ENCODE data around the gene DCTN1. TPM values are rescaled to one million over a fixed set of nuclear protein-coding genes. Genes with fewer than 3 reads are reported as not detected.

Gene DCTN1
- total RNA-seq, 1 donor from 2014 or later, result 100 TPM

DNA sequence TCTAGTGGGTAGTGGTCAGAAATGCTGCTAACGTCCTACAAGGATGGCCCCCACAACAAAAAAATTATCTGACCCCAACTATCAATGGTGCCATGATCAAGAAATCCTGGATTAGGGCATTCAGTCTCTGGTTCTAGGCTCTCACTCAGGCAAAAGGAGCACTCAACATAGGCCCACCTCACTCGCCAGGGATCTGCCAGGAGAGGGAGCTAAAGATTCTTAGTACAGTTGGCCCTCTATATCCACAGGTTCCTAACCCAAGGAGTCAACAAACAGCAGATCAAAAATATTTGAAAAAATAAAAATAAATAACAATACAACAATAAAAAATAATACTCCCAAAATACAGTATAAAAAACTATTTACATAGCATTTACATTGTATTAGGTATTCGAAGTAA, 46.9 kb downstream of the DCTN1 start:
- H3K9me3 Mint-ChIP-seq, result no peaks in the 10 kb centered on the region
- Histone ChIP-seq H3F3A (ENCODE audit: low read depth) (no peaks in the 10 kb centered on the region), H2AFZ (replicated peaks) (no peak overlapping the region), H3K4me2 (no peak overlapping the region), H3K36me3 (no peaks in the 10 kb centered on the region), H3K4me1 (peaks cover under 1% of the 10 kb centered on the region), H3K79me2 (ENCODE audit: low read depth) (no peaks in the 10 kb centered on the region), H3K27me3 (no peaks in the 10 kb centered on the region), H3K9ac (no peak overlapping the region), H3K27ac (no peak overlapping the region), H4K20me1 (ENCODE audit: low read depth) (no peaks in the 10 kb centered on the region), H3K4me3 (no peak overlapping the region), H3K9me3 (ENCODE audit: low read depth) (no peaks in the 10 kb centered on the region)
- no peaks in the 10 kb centered on the region for H3K27me3 Mint-ChIP-seq (ENCODE audit: insufficient read depth, low read depth)
- TF ChIP-seq, protein P1, sequence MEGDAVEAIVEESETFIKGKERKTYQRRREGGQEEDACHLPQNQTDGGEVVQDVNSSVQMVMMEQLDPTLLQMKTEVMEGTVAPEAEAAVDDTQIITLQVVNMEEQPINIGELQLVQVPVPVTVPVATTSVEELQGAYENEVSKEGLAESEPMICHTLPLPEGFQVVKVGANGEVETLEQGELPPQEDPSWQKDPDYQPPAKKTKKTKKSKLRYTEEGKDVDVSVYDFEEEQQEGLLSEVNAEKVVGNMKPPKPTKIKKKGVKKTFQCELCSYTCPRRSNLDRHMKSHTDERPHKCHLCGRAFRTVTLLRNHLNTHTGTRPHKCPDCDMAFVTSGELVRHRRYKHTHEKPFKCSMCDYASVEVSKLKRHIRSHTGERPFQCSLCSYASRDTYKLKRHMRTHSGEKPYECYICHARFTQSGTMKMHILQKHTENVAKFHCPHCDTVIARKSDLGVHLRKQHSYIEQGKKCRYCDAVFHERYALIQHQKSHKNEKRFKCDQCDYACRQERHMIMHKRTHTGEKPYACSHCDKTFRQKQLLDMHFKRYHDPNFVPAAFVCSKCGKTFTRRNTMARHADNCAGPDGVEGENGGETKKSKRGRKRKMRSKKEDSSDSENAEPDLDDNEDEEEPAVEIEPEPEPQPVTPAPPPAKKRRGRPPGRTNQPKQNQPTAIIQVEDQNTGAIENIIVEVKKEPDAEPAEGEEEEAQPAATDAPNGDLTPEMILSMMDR (IDR thresholded peaks at IDR 0.05), result peak; percentile 59
- no peak for TF ChIP-seq EZH2 (IDR thresholded peaks at IDR 0.05)
- DNase-seq (ENCODE audit: low spot score), result peak; percentile 60
- no peak overlapping the region for H3K27ac Mint-ChIP-seq
- H3K36me3 Mint-ChIP-seq, result no peaks in the 10 kb centered on the region
- H3K4me1 Mint-ChIP-seq, result peaks cover 2% of the 10 kb centered on the region
- no peak overlapping the region for H3K4me3 Mint-ChIP-seq

GRCh38 chr2:74332550-74333174, 47.4 kb downstream of the DCTN1 start:
- Mint-ChIP-seq H3K27ac (no peak overlapping the region), H3K36me3 (no peaks in the 10 kb centered on the region), H3K9me3 (no peaks in the 10 kb centered on the region), H3K4me1 (peaks cover 6% of the 10 kb centered on the region), H3K4me3 (no peak overlapping the region), H3K27me3 (ENCODE audit: insufficient read depth, low read depth) (no peaks in the 10 kb centered on the region)
- H2AFZ ChIP-seq (replicated peaks), result no peak overlapping the region
- DNase-seq (ENCODE audit: low spot score), result no peak
- H3K4me3 ChIP-seq, result no peak overlapping the region
- no peaks in the 10 kb centered on the region for H3K9me3 ChIP-seq (ENCODE audit: low read depth)
- H4K20me1 ChIP-seq (ENCODE audit: low read depth), result no peaks in the 10 kb centered on the region
- no peaks in the 10 kb centered on the region for H3K36me3 ChIP-seq
- H3K4me1 ChIP-seq, result peaks cover 6% of the 10 kb centered on the region
- no peaks in the 10 kb centered on the region for H3K27me3 ChIP-seq
- no peak overlapping the region for H3K9ac ChIP-seq
- H3K79me2 ChIP-seq (ENCODE audit: low read depth), result no peaks in the 10 kb centered on the region
- H3K27ac ChIP-seq, result no peak overlapping the region
- no peaks in the 10 kb centered on the region for H3F3A ChIP-seq (ENCODE audit: low read depth)
- TF ChIP-seq EZH2 (IDR thresholded peaks at IDR 0.05) (no peak), EZH2phosphoT487 (IDR thresholded peaks at IDR 0.05) (no peak)
- TF ChIP-seq, protein P1 (IDR thresholded peaks at IDR 0.05), result no peak
- H3K4me2 ChIP-seq, result no peak overlapping the region

DNA sequence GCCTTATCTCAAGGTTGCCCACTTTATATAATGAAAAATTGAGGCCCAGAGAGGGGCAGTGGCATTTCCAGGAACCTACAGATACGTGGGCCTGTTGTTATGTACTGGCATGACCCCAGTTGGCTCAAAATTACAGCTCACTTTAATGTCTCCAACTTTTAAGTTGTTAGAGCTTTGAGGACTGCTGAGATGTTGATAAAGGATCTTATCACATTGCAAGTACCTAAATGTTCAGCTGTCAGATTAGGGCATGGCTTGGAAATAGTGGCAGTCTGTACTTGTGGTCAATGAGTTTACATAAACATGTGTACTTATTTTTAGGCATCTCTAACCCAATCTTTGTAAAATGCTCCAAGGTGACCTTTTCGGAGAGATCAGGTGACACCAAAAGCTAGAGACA, 51.5 kb downstream of the DCTN1 start:
- Histone ChIP-seq H2AFZ (replicated peaks) (no peak overlapping the region), H3K27me3 (no peaks in the 10 kb centered on the region), H3K4me2 (no peak overlapping the region), H3K9me3 (ENCODE audit: low read depth) (no peaks in the 10 kb centered on the region), H3K79me2 (ENCODE audit: low read depth) (no peaks in the 10 kb centered on the region), H3K4me3 (no peak overlapping the region), H3K27ac (no peak overlapping the region), H3F3A (ENCODE audit: low read depth) (no peaks in the 10 kb centered on the region), H4K20me1 (ENCODE audit: low read depth) (no peaks in the 10 kb centered on the region), H3K9ac (no peak overlapping the region), H3K36me3 (no peaks in the 10 kb centered on the region), H3K4me1 (peaks cover 13% of the 10 kb centered on the region)
- Mint-ChIP-seq H3K4me1 (peaks cover 17% of the 10 kb centered on the region), H3K36me3 (no peaks in the 10 kb centered on the region), H3K9me3 (no peaks in the 10 kb centered on the region), H3K27me3 (ENCODE audit: insufficient read depth, low read depth) (no peaks in the 10 kb centered on the region), H3K4me3 (no peak overlapping the region), H3K27ac (no peak overlapping the region)
- TF ChIP-seq, protein P1 (IDR thresholded peaks at IDR 0.05), result no peak
- no peak for TF ChIP-seq EZH2phosphoT487 (IDR thresholded peaks at IDR 0.05)
- TF ChIP-seq EZH2 (IDR thresholded peaks at IDR 0.05), result no peak
- DNase-seq (ENCODE audit: low spot score), result no peak
